CD14-positive monocyte (primary cell): Measurements from ENCODE around the gene LPXN. TPM values are rescaled to one million over a fixed set of nuclear protein-coding genes. Genes with fewer than 3 reads are reported as not detected.

ENCODE experiments used
- DNase-seq, 3 donors: peaks; one replicate each; pipeline ENCODE4 v3.0.0-alpha.2; 2011 to 2022
- H2AFZ ChIP-seq: 2 replicates; pipeline ENCODE4 v1.6.0; 2012; ENCODE audit warnings: mild to moderate bottlenecking, low read depth, low read length, inconsistent platforms; ENCODE audit not compliant: insufficient read depth, poor library complexity, severe bottlenecking
- H3K27ac ChIP-seq, 2 donors: 1 replicate in 1 of 2; 2 replicates in 1 of 2; pipeline ENCODE4 v1.5.1; 2012 to 2013; ENCODE audit warnings: low read length in 2 of 2, control low read depth in 1 of 2, inconsistent platforms in 1 of 2, low read depth in 1 of 2, mild to moderate bottlenecking in 1 of 2
- H3K27me3 ChIP-seq, 2 donors: one replicate each; pipeline versions ENCODE4 v1.6.0 to v1.6.1; 2011 to 2013; ENCODE audit warnings: low read length in 2 of 2; ENCODE audit not compliant: control insufficient read depth in 2 of 2, insufficient read depth in 2 of 2
- H3K36me3 ChIP-seq, 2 donors: replicated peaks in 1 of 2; 1 replicate in 1 of 2; 2 replicates in 1 of 2; pipeline versions ENCODE4 v1.5.1 to v1.6.1; 2012 to 2013; ENCODE audit warnings: low read length in 2 of 2, control low read depth in 1 of 2, inconsistent platforms in 1 of 2, mild to moderate bottlenecking in 1 of 2; ENCODE audit not compliant: insufficient read depth in 2 of 2, control insufficient read depth in 1 of 2
- H3K4me1 ChIP-seq, 2 donors: 1 replicate in 1 of 2; 2 replicates in 1 of 2; pipeline versions ENCODE4 v1.5.1 to v1.6.1; 2012 to 2013; ENCODE audit warnings: low read length in 2 of 2, control low read depth in 1 of 2, inconsistent platforms in 1 of 2, mild to moderate bottlenecking in 1 of 2, moderate library complexity in 1 of 2; ENCODE audit not compliant: insufficient read depth in 2 of 2, control insufficient read depth in 1 of 2
- H3K4me2 ChIP-seq: replicated peaks from 2 replicates; pipeline ENCODE3; 2012; ENCODE audit warnings: low read length, moderate library complexity, mild to moderate bottlenecking; ENCODE audit not compliant: poor library complexity, severe bottlenecking; ENCODE audit errors: extremely low read depth
- H3K4me3 ChIP-seq, 3 experiments: fragments of 200-600 bp in 1 of 3; sonication (generic) in 1 of 3; replicated peaks in 1 of 3; 1 replicate in 2 of 3; 2 replicates in 1 of 3; pipeline ENCODE4 v1.5.1; 2011 to 2013; ENCODE audit warnings: low read length in 3 of 3, mild to moderate bottlenecking in 3 of 3, control low read depth in 2 of 3, low read depth in 2 of 3, inconsistent platforms in 1 of 3, moderate library complexity in 1 of 3
- H3K79me2 ChIP-seq: 2 replicates; pipeline ENCODE4 v1.6.0; 2012; ENCODE audit warnings: mild to moderate bottlenecking, control low read depth, inconsistent platforms, low read length, moderate library complexity; ENCODE audit not compliant: insufficient read depth
- H3K9ac ChIP-seq: 2 replicates; pipeline ENCODE4 v1.6.0; 2017; ENCODE audit warnings: low read length, mild to moderate bottlenecking; ENCODE audit not compliant: insufficient read depth, poor library complexity, severe bottlenecking
- H3K9me3 ChIP-seq, 2 donors: replicated peaks in 1 of 2; 1 replicate in 1 of 2; 2 replicates in 1 of 2; pipeline versions ENCODE4 v1.5.1 to v1.6.1; 2012 to 2013; ENCODE audit warnings: low read length in 2 of 2, control low read depth in 1 of 2; ENCODE audit not compliant: control insufficient read depth in 1 of 2, insufficient read depth in 1 of 2
- H4K20me1 ChIP-seq: 2 replicates; pipeline ENCODE4 v1.6.0; 2012; ENCODE audit warnings: mild to moderate bottlenecking, low read length, control low read depth, moderate library complexity; ENCODE audit not compliant: insufficient read depth
- H3K27ac Mint-ChIP-seq, 7 donors: one replicate each; pipeline ENCODE4 v1.8.0; 2020; ENCODE audit warnings: mild to moderate bottlenecking in 7 of 7, mixed read lengths in 7 of 7, moderate library complexity in 6 of 7, inconsistent platforms in 2 of 7
- H3K27me3 Mint-ChIP-seq, 3 donors: one replicate each; pipeline ENCODE4 v1.8.0; 2021 to 2022; ENCODE audit warnings: low read depth in 3 of 3, mild to moderate bottlenecking in 3 of 3, mixed read lengths in 3 of 3, moderate library complexity in 3 of 3, inconsistent platforms in 1 of 3
- H3K36me3 Mint-ChIP-seq, 2 donors: one replicate each; pipeline ENCODE4 v1.8.0; 2020; ENCODE audit warnings: mixed read lengths in 2 of 2, inconsistent platforms in 1 of 2, mild to moderate bottlenecking in 1 of 2
- H3K4me1 Mint-ChIP-seq: one replicate; pipeline ENCODE4 v1.8.0; 2020; ENCODE audit warnings: mild to moderate bottlenecking, mixed read lengths
- H3K4me3 Mint-ChIP-seq, 2 donors: one replicate each; pipeline ENCODE4 v1.8.0; 2020; ENCODE audit warnings: mild to moderate bottlenecking in 2 of 2, mixed read lengths in 2 of 2, moderate library complexity in 1 of 2
- H3K9me3 Mint-ChIP-seq, 7 donors: one replicate each; pipeline ENCODE4 v1.8.0; 2020 to 2022; ENCODE audit warnings: mixed read lengths in 7 of 7, mild to moderate bottlenecking in 6 of 7, moderate library complexity in 6 of 7, inconsistent platforms in 2 of 7
- CTCF ChIP-seq: fragments of 200-600 bp; IDR thresholded peaks from one replicate; pipeline ENCODE4 v1.8.0; 2022; ENCODE audit warnings: antibody characterized with exemption, mild to moderate bottlenecking
- WGBS: methylation state at CpG from one replicate; pipeline ENCODE4 v1.1.5; 2013; ENCODE audit warnings: missing lambda C conversion rate; ENCODE audit not compliant: insufficient coverage; 5-methylcytosine and 5-hydroxymethylcytosine counted together
- intact Hi-C, 2 donors: fragments of 100-400 bp; cut with micrococcal nuclease; formaldehyde crosslinking; loops; one replicate each; pipeline versions ENCODE4 v1.15.0 to v1.15.1; 2023
- polyA plus RNA-seq, 3 donors: library from polyadenylated mRNA; depleted of rRNA in 1 of 3; unstranded in 2 of 3; stranded (reverse) in 1 of 3; fragments of 300-500 nt in 2 of 3; fragments of >200 nt in 1 of 3; fragmentation: Illumina TruSeq in 2 of 3; gene quantifications; 1 replicate in 2 of 3; 2 replicates in 1 of 3; pipeline ENCODE4 v1.2.3, GENCODE V29; 2012 to 2021

The LPXN gene
- polyA plus RNA-seq, 3 donors, result 81.3 to 133 (median 101) TPM

GRCh38 chr11:58560842-58561241 is 14.8 kb downstream of the LPXN start:
- H3K9ac ChIP-seq, result no peak overlapping the region
- WGBS, result no CpG with 5 or more reads among the region's 2 CpGs
- H3K4me3 ChIP-seq, result no peak overlapping the region
- H3K36me3 Mint-ChIP-seq, result peaks cover 56 to 69% of the 10 kb centered on the region in 2 donors
- no peak overlapping the region for H3K27ac Mint-ChIP-seq
- TF ChIP-seq CTCF, result no peak
- H2AFZ ChIP-seq, result no peak overlapping the region
- H3K27ac ChIP-seq, result no peak overlapping the region
- no peaks in the 10 kb centered on the region for H3K27me3 Mint-ChIP-seq
- peaks cover 72% of the 10 kb centered on the region for H3K79me2 ChIP-seq
- H4K20me1 ChIP-seq, result peaks cover 99% of the 10 kb centered on the region
- no peaks in the 10 kb centered on the region for H3K9me3 ChIP-seq
- no peak overlapping the region for H3K4me2 ChIP-seq
- H3K27me3 ChIP-seq, result no peaks in the 10 kb centered on the region
- H3K4me3 Mint-ChIP-seq, result no peak overlapping the region
- peaks cover 41 to 84% of the 10 kb centered on the region in 2 donors for H3K36me3 ChIP-seq
- H3K4me1 Mint-ChIP-seq, result peaks cover 5% of the 10 kb centered on the region
- no peaks in the 10 kb centered on the region for H3K9me3 Mint-ChIP-seq
- intact Hi-C loops, result no loop called here
- no peaks in the 10 kb centered on the region for H3K4me1 ChIP-seq
- DNase-seq, result no peak

- Histone ChIP-seq H3K27me3 (no peaks in the 10 kb centered on the region), H3K9ac (no peak overlapping the region), H2AFZ (no peak overlapping the region), H3K4me3 (no peak overlapping the region), H4K20me1 (peaks cover 62% of the 10 kb centered on the region), H3K4me2 (no peak overlapping the region), H3K79me2 (no peaks in the 10 kb centered on the region), H3K27ac (no peak overlapping the region), H3K36me3 (peaks cover 100% of the 10 kb centered on the region in 2 donors), H3K4me1 (no peaks in the 10 kb centered on the region), H3K9me3 (no peaks in the 10 kb centered on the region)
- WGBS, result 98% methylated on average over 4 of the region's 7 CpGs
- Mint-ChIP-seq H3K27me3 (no peaks in the 10 kb centered on the region), H3K4me1 (no peaks in the 10 kb centered on the region), H3K4me3 (no peak overlapping the region), H3K36me3 (peaks cover 95 to 100% of the 10 kb centered on the region in 2 donors), H3K9me3 (peaks cover 0 to 3% (median 0%) of the 10 kb centered on the region in 7 donors), H3K27ac (no peak overlapping the region)
- no peak for DNase-seq
- TF ChIP-seq CTCF, result no peak
- intact Hi-C loops, result loop anchor here in 1 of 2 donors (10.0 kb wide), 1 partner anchor 65 kb away; no protein-coding TSS in a partner anchor
Measured at GRCh38 chr11:58549644-58550043, 26.0 kb downstream of the LPXN start.
